ENCODE data around the gene RALGPS2. TPM values are rescaled to one million over a fixed set of nuclear protein-coding genes. Genes with fewer than 3 reads are reported as not detected.

The RALGPS2 gene
- total RNA-seq, 1 donor from 2014 or later = 5.1 TPM

Small RNA genes within 50 kb of the gene (microRNA-seq; reads per million reads assigned to microRNA genes)
- gene MIR4424 = not detected

Other genes with a start within 250 kb of the RALGPS2 start
- not detected for gene CLEC20A, start 228.3 kb upstream of the RALGPS2 start, total RNA-seq
- not detected for gene TEX35, start 212.1 kb upstream of the RALGPS2 start, total RNA-seq
- 15.1 TPM for gene ANGPTL1, start 145.8 kb downstream of the RALGPS2 start, total RNA-seq

All from cardiac septum (tissue), 1 donor.